ENCODE measurements around the gene GAPVD1.

The GAPVD1 gene

GRCh38 chr9:125415583-125416460 is 154.2 kb downstream of the GAPVD1 start:
- no peaks in the 10 kb centered on the region for H3K27me3 ChIP-seq (ENCODE audit: insufficient read depth, insufficient read length)

GRCh38 chr9:125416517-125416916 is 154.9 kb downstream of the GAPVD1 start:
- Histone ChIP-seq H3K27me3 (ENCODE audit: insufficient read depth, insufficient read length) (no peaks in the 10 kb centered on the region), H3K4me3 (ENCODE audit: insufficient read length, low read depth) (no peak overlapping the region), H3K4me1 (ENCODE audit: insufficient read depth, insufficient read length) (peaks cover 11% of the 10 kb centered on the region), H3K9me3 (ENCODE audit: insufficient read depth, low read length) (no peaks in the 10 kb centered on the region), H3K36me3 (ENCODE audit: insufficient read depth, insufficient read length, low read length) (no peaks in the 10 kb centered on the region), H3K9ac (ENCODE audit: insufficient read length, low read depth) (no peak overlapping the region)
- no peak for TF ChIP-seq SUZ12 (IDR thresholded peaks at IDR 0.05; ENCODE audit: extremely low read depth, insufficient read depth, insufficient read length)
- TF ChIP-seq ZNF274 (IDR thresholded peaks at IDR 0.05; ENCODE audit: low read depth, low read length), result no peak
- no peak for TF ChIP-seq YY1 (IDR thresholded peaks at IDR 0.05; ENCODE audit: insufficient read depth, insufficient read length)
- DNase-seq (ENCODE audit: low read depth, low spot score), result no peak

More at GRCh38 chr9:125415583-125416460, 154.2 kb downstream of the GAPVD1 start:
- Histone ChIP-seq H3K4me3 (ENCODE audit: insufficient read length, low read depth) (no peak overlapping the region), H3K9ac (ENCODE audit: insufficient read length, low read depth) (no peak overlapping the region), H3K4me1 (ENCODE audit: insufficient read depth, insufficient read length) (peaks cover 17% of the 10 kb centered on the region), H3K36me3 (ENCODE audit: insufficient read depth, insufficient read length, low read length) (no peaks in the 10 kb centered on the region), H3K9me3 (ENCODE audit: insufficient read depth, low read length) (no peaks in the 10 kb centered on the region)
- no peak for DNase-seq (ENCODE audit: low read depth, low spot score)
- TF ChIP-seq ZNF274 (IDR thresholded peaks at IDR 0.05; ENCODE audit: low read depth, low read length) (no peak), SUZ12 (IDR thresholded peaks at IDR 0.05; ENCODE audit: extremely low read depth, insufficient read depth, insufficient read length) (no peak), YY1 (IDR thresholded peaks at IDR 0.05; ENCODE audit: insufficient read depth, insufficient read length) (no peak)

Data from NT2/D1 (cell line).